GM21737 (cell line): ENCODE measurements around the gene ARHGEF18.

Experiments used
- ATAC-seq: cut with Tn5 transposase; IDR thresholded peaks from one replicate; pipeline ENCODE4 v1.9.1; 2021; ENCODE audit warnings: mild to moderate bottlenecking, moderate library complexity; ENCODE audit not compliant: unreplicated experiment

Gene ARHGEF18

GRCh38 chr19:7381073-7381390 is 32.3 kb downstream of the ARHGEF18 start:
- no peak for ATAC-seq

GRCh38 chr19:7382694-7383093 is 34.0 kb downstream of the ARHGEF18 start:
- no peak for ATAC-seq

GRCh38 chr19:7383284-7383683 is 34.5 kb downstream of the ARHGEF18 start:
- no peak for ATAC-seq

DNA sequence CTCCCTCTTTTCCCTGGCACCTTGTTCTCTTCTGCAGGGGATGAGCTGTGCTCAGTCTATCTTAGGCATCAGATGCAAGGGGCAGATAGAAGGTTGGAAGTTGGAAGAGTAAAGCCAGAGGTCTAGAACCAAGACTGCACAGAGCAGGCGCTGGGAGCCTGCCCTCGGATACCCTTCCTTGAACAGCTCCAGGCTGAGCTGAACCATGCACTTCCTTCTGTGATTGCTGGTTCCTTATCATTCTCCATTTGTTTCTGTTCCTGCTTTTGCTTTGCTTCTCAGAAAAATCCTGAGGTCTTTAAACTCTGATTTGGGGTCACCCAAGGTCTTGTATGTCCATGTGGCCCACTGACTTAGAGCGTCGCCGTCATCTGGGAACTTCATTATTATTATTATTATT is 36.3 kb downstream of the ARHGEF18 start:
- ATAC-seq: no peak

DNA sequence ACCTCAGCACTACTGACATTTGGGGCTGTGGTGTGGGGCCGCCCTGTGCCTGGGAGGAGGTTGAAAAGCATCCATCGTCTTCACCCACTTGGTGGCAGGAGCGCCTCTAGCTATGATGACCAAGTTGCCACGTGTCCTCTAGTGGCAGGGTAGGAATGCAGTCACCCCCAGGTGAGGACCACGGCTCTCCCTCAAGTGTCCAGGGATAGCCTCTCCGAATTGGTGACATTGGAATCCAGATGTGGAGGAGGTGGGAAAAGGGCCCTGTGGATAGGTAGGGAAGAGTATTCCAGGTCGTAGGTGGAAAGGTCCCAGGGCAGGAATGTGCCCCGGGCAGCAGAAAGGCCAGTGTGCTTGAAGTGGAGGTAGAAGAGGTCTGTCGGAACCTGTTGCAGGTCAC is 37.6 kb downstream of the ARHGEF18 start:
- no peak for ATAC-seq

GRCh38 chr19:7386769-7387168 is 38.0 kb downstream of the ARHGEF18 start:
- ATAC-seq: no peak

DNA sequence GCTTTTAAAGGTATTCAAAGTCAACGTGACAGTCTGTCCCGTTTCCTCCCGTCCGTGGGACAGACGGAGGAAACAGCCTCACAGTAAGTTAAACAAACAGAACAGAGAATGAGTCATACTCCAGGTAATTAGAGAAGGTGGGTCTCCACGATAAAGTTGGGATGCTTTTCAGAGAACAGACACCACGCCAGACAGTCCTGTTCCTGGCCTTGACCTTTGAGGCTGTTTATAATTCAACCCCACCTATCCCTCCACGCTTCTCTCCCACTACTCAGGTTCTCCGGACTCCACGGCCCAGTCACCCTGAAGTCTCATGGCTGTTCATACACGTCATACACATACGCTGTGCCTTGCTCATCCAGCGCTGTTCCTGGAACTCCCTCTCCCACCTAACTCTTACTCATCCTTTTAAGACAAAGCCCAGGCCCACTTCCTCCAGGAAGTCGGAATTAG is 42.5 kb downstream of the ARHGEF18 start:
- ATAC-seq: no peak

DNA sequence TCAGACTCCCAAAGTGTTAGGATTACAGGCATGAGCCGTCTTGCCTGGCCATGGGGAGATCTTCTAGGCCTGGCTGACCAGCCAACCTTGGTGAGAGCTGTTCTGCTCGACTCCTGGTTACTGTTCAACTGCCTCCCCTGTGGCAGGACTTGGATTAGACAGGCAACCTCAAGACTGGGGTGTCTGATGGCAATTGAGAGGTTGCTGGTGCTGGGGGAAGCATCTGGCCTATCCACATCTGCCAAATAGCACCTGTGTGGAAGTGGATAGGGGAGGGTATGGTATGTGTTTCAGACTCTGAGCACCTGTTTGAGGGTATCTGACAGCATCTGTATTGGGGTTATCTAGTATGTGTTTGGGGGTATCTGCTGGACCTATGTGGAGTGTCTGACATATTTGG is 44.7 kb downstream of the ARHGEF18 start:
- no peak for ATAC-seq

DNA sequence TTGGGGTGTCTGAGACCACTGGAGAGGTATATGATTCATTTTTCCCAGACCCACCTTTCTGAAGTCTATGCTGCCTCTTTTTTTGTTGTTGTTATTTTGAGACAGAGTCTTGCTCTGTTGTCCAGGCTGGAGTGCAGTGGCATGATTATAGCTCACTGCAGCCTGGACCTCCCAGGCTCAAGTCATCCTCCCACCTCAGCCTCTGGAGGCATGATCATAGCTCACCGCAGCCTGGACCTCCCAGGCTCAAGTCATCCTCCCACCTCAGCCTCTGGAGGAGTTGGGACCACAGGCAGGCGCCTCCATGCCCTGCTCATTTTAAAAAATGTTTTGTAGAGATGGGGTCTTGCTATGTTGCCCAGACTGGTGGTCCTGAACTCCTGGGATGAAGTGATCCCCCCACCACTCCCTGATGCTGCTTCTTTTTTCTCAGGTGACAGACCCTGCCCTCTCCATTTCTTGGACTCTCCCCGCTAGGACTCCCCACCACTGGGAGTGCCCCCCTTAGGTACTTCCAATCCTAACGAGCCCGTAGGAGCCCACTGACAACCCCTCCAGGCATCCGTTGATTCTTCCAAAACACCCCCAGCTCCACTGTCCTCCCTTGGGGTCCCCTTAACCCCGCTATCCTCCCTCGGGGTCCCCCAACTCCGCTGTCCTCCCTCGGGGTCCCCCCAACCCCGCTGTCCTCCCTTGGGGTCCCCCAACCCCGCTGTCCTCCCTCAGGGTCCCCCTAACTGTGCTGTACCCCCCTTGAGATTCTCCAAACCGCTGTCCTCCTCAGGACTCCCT is 45.4 kb downstream of the ARHGEF18 start:
- no peak for ATAC-seq

DNA sequence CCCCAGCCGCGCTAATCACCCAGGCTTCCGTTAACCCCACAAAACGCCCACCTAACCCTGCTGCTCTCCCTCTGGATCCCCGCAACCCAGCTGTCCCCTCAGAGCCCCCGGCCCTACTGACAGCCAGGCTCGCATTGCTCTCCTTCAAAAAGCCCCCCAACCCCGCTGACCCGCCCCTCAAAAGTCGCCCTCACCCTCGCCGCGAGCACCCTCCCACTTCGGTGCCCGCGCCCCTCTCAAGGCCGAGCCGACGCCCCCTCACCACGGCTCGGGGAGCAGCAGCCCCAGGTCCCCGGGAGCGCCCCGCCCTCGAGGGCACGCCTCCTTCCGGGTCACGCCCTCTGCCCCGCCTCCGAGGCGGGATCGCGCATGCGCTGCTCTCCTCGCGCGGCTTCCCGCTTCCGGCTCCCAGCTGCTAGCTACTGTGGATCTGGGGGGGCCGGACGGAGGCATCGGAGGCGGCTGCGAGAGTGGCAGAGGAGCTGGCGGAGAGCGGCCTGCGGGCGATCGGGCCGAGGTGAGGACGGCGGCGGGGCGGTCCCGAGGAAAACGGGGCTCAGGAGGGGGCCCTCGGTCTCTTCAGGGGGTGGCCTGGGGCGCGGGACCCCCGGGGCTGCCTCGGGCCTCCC is 46.1 kb downstream of the ARHGEF18 start:
- ATAC-seq: peak; percentile 64

DNA sequence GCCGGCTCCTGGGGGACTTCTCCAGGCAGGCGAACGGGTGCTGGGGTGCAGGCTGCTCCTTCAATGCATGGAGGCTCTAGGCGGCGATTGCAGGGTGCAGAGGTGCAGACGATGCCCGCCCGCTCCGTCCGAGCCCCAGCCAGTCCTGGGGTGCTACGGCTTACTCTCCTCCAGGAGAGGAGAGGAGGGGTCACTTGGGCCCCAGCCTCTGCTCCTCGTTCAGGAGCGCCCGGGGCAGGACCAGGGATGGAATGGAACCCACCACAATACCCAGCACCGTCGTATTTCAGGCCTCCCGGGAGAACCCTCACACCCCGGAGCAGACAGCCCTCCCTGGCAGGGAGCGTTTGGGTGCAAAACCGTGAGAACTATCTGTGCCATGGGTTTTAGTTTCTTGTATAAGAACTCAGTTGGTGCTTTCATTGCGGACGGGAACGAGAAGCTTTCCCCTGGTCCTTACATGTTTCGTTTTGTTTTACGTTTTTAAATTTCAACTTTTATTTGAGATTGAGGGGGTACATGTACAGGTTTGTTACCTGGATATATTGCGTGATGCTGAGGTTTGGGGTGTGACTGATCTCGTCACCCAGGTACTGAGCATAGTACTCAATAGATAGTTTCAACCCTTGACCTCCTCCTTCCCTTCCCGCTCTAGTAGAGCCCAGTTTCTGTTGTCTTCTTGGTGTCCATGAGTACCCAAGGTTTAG is 46.8 kb downstream of the ARHGEF18 start:
- peak; percentile 13 for ATAC-seq

GRCh38 chr19:7397687-7398086 is 49.0 kb downstream of the ARHGEF18 start:
- ATAC-seq: no peak
